HepG2 (cell line): ENCODE measurements around the gene MYH16. TPM values are rescaled to one million over a fixed set of nuclear protein-coding genes. Genes with fewer than 3 reads are reported as not detected.
A peak's percentile ranks its signal among the peaks of the same experiment; 100 is the strongest.

ENCODE experiments used
- ATF7 ChIP-seq, 2 experiments: fragments of 450-650 bp in 1 of 2; sonication (generic) in 1 of 2; formaldehyde crosslinking in 1 of 2; IDR thresholded peaks; 2 replicates each; pipeline versions ENCODE4 v1.4.0 to v1.6.1; 2016 to 2020; ENCODE audit warnings: antibody characterized with exemption in 1 of 2, mild to moderate bottlenecking in 1 of 2, missing genetic modification reagents in 1 of 2
- ATRX ChIP-seq: sonication (generic); formaldehyde crosslinking; IDR thresholded peaks from 2 replicates; pipeline ENCODE4 v1.4.0; 2020; ENCODE audit warnings: missing genetic modification reagents, borderline replicate concordance
- ETS1 ChIP-seq: sonication (generic); formaldehyde crosslinking; IDR thresholded peaks from 2 replicates; pipeline ENCODE4 v1.4.0; 2020; ENCODE audit warnings: missing genetic modification reagents
- HNF4G ChIP-seq, 2 experiments: sonication (generic) in 1 of 2; formaldehyde crosslinking in 1 of 2; IDR thresholded peaks; 2 replicates each; pipeline versions ENCODE4 v1.4.0 to v1.6.1; 2011 to 2020; ENCODE audit warnings: borderline replicate concordance in 2 of 2, low read depth in 2 of 2, mild to moderate bottlenecking in 2 of 2, low read length in 1 of 2, missing genetic modification reagents in 1 of 2, moderate library complexity in 1 of 2
- NR0B2 ChIP-seq: sonication (generic); formaldehyde crosslinking; IDR thresholded peaks from 2 replicates; pipeline ENCODE4 v1.4.0; 2020; ENCODE audit warnings: mild to moderate bottlenecking, missing genetic modification reagents
- PATZ1 ChIP-seq: sonication (generic); formaldehyde crosslinking; IDR thresholded peaks from 2 replicates; pipeline ENCODE4 v1.4.0; 2020; ENCODE audit warnings: missing genetic modification reagents
- RBM22 ChIP-seq: fragments of 200-400 bp; formaldehyde crosslinking; optimal IDR thresholded peaks from 2 replicates; pipeline ENCODE3; 2017; ENCODE audit warnings: mild to moderate bottlenecking, low read length, moderate library complexity
- RCOR2 ChIP-seq: IDR thresholded peaks from 2 replicates; pipeline ENCODE4 v1.6.1; 2016; ENCODE audit warnings: missing biosample characterization, missing genetic modification reagents
- ZFAT ChIP-seq: sonication (generic); formaldehyde crosslinking; conservative IDR thresholded peaks from 2 replicates; pipeline ENCODE4 v1.8.1; 2023; ENCODE audit warnings: missing genetic modification reagents, inconsistent platforms
- ZNF124 ChIP-seq: sonication (generic); formaldehyde crosslinking; IDR thresholded peaks from 2 replicates; pipeline ENCODE4 v1.4.0; 2020; ENCODE audit warnings: missing genetic modification reagents
- ZNF281 ChIP-seq: sonication (generic); formaldehyde crosslinking; IDR thresholded peaks from 2 replicates; pipeline ENCODE4 v1.4.0; 2020; ENCODE audit warnings: missing genetic modification reagents, borderline replicate concordance
- ZNF432 ChIP-seq: sonication (generic); formaldehyde crosslinking; IDR thresholded peaks from 2 replicates; pipeline ENCODE4 v1.5.0; 2020; ENCODE audit warnings: missing genetic modification reagents, mild to moderate bottlenecking, borderline replicate concordance
- ZNF543 ChIP-seq: sonication (generic); formaldehyde crosslinking; IDR thresholded peaks from 2 replicates; pipeline ENCODE4 v1.4.0; 2020; ENCODE audit warnings: mild to moderate bottlenecking, missing genetic modification reagents
- ZNF609 ChIP-seq: sonication (generic); formaldehyde crosslinking; IDR thresholded peaks from 2 replicates; pipeline ENCODE4 v1.4.0; 2020; ENCODE audit warnings: mild to moderate bottlenecking, missing genetic modification reagents, borderline replicate concordance
- ZNF7 ChIP-seq: IDR thresholded peaks from 2 replicates; pipeline ENCODE4 v1.6.1; 2016; ENCODE audit warnings: missing biosample characterization, missing genetic modification reagents
- polyA plus RNA-seq, 8 experiments: library from polyadenylated mRNA; depleted of rRNA in 3 of 8; stranded (reverse) in 7 of 8; unstranded in 1 of 8; fragments of >200 nt; fragmentation: Illumina TruSeq in 4 of 8; extraction: Trizol in 4 of 8; gene quantifications; 2 replicates each; pipeline versions ENCODE4 v1.2.1 to v1.2.3, GENCODE V29; 2011 to 2016; ENCODE audit warnings: low read depth in 4 of 8, missing spikeins in 1 of 8, mixed read lengths in 1 of 8; ENCODE audit not compliant: insufficient read depth in 1 of 8
- total RNA-seq, 5 experiments: library from RNA; depleted of rRNA; stranded (reverse); fragments of >200 nt; fragmentation: Illumina TruSeq; extraction: Trizol; gene quantifications; 2 replicates each; pipeline ENCODE4 v1.2.3, GENCODE V29; 2016; ENCODE audit warnings: low read depth in 1 of 5

The MYH16 gene
- total and polyA plus RNA-seq, 2 of the 13 experiments (the other 11 are each of a cell fraction or from before 2014, with no cell fraction given), result 0.05 to 0.15 TPM

GRCh38 chr7:99325592-99326407, 53.2 kb downstream of the MYH16 start, which contains the start of gene ARPC1A (continued):
- TF ChIP-seq ETS1 (CRISPR knock-in tag), result peak; percentile 91; the same call in 1 of the 2 replicates
- TF ChIP-seq ZFAT (CRISPR knock-in tag), result peak; percentile 84; the same call in 1 of the 2 replicates
- TF ChIP-seq NR0B2 (CRISPR knock-in tag), result peak; percentile 87; the same call in 1 of the 2 replicates
- peak; percentile 47 for TF ChIP-seq RBM22
- TF ChIP-seq ZNF609 (CRISPR knock-in tag), result 0 out of 2 replicates have a peak, but pooled peaks have one; percentile 34
- TF ChIP-seq ATF7 (IDR thresholded peaks at IDR 0.05), result no peak
- no peak for TF ChIP-seq ATF7 (CRISPR knock-in tag; IDR thresholded peaks at IDR 0.05)
- no peak for TF ChIP-seq ZNF7
- no peak; the same call in 1 of the 2 replicates for TF ChIP-seq HNF4G (IDR thresholded peaks at IDR 0.05; ENCODE audit: borderline replicate concordance, low read depth, low read length)
- TF ChIP-seq HNF4G (CRISPR knock-in tag; IDR thresholded peaks at IDR 0.05; ENCODE audit: borderline replicate concordance, low read depth), result no peak
- TF ChIP-seq ZNF543 (CRISPR knock-in tag), result peak; percentile 68; the same call in 1 of the 2 replicates
- peak; percentile 69 for TF ChIP-seq PATZ1 (CRISPR knock-in tag)
- TF ChIP-seq ZNF432, result no peak
- no peak for TF ChIP-seq RCOR2 (CRISPR knock-in tag)
- TF ChIP-seq ZNF124 (CRISPR knock-in tag), result 0 out of 2 replicates have a peak, but pooled peaks have one; percentile 41
- peak; percentile 59; the same call in 1 of the 2 replicates for TF ChIP-seq ZNF281
- no peak for TF ChIP-seq ATRX (CRISPR knock-in tag)
